Measurements from ENCODE around the gene HCN1. TPM values are rescaled to one million over a fixed set of nuclear protein-coding genes. Genes with fewer than 3 reads are reported as not detected.

HCN1 gene
- total RNA-seq, 1 donor from 2014 or later, result not detected

- TF ChIP-seq, protein P1, sequence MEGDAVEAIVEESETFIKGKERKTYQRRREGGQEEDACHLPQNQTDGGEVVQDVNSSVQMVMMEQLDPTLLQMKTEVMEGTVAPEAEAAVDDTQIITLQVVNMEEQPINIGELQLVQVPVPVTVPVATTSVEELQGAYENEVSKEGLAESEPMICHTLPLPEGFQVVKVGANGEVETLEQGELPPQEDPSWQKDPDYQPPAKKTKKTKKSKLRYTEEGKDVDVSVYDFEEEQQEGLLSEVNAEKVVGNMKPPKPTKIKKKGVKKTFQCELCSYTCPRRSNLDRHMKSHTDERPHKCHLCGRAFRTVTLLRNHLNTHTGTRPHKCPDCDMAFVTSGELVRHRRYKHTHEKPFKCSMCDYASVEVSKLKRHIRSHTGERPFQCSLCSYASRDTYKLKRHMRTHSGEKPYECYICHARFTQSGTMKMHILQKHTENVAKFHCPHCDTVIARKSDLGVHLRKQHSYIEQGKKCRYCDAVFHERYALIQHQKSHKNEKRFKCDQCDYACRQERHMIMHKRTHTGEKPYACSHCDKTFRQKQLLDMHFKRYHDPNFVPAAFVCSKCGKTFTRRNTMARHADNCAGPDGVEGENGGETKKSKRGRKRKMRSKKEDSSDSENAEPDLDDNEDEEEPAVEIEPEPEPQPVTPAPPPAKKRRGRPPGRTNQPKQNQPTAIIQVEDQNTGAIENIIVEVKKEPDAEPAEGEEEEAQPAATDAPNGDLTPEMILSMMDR (IDR thresholded peaks at IDR 0.05), result no peak
- no peaks in the 10 kb centered on the region for H3K4me1 Mint-ChIP-seq (ENCODE audit: low read depth)
- no peak overlapping the region for H3K4me3 Mint-ChIP-seq (ENCODE audit: unreplicated experiment)
- no peaks in the 10 kb centered on the region for H3K9me3 Mint-ChIP-seq (ENCODE audit: low read depth)
- no peaks in the 10 kb centered on the region for H3K27me3 Mint-ChIP-seq (ENCODE audit: low read depth)
- DNase-seq (ENCODE audit: low spot score), result no peak
- H3K36me3 Mint-ChIP-seq (ENCODE audit: low read depth), result no peaks in the 10 kb centered on the region
- no peak overlapping the region for H3K27ac Mint-ChIP-seq (ENCODE audit: unreplicated experiment)
Observed at GRCh38 chr5:45414620-45415573, 281.3 kb downstream of the HCN1 start.

- no peak overlapping the region for H3K4me3 Mint-ChIP-seq (ENCODE audit: unreplicated experiment)
- H3K27ac Mint-ChIP-seq (ENCODE audit: unreplicated experiment), result no peak overlapping the region
- H3K4me1 Mint-ChIP-seq (ENCODE audit: low read depth), result no peaks in the 10 kb centered on the region
- DNase-seq (ENCODE audit: low spot score), result no peak
- no peaks in the 10 kb centered on the region for H3K27me3 Mint-ChIP-seq (ENCODE audit: low read depth)
- TF ChIP-seq, protein P1 (IDR thresholded peaks at IDR 0.05), result no peak
- no peaks in the 10 kb centered on the region for H3K9me3 Mint-ChIP-seq (ENCODE audit: low read depth)
- no peaks in the 10 kb centered on the region for H3K36me3 Mint-ChIP-seq (ENCODE audit: low read depth)
Observed at GRCh38 chr5:45411971-45412612, 284.1 kb downstream of the HCN1 start.

- no peaks in the 10 kb centered on the region for H3K27me3 Mint-ChIP-seq (ENCODE audit: low read depth)
- H3K36me3 Mint-ChIP-seq (ENCODE audit: low read depth), result no peaks in the 10 kb centered on the region
- no peaks in the 10 kb centered on the region for H3K9me3 Mint-ChIP-seq (ENCODE audit: low read depth)
- TF ChIP-seq, protein P1 (IDR thresholded peaks at IDR 0.05), result no peak
- no peak overlapping the region for H3K27ac Mint-ChIP-seq (ENCODE audit: unreplicated experiment)
- DNase-seq (ENCODE audit: low spot score), result no peak
- H3K4me1 Mint-ChIP-seq (ENCODE audit: low read depth), result no peaks in the 10 kb centered on the region
- H3K4me3 Mint-ChIP-seq (ENCODE audit: unreplicated experiment), result no peak overlapping the region
Observed at GRCh38 chr5:45410304-45410995, 285.7 kb downstream of the HCN1 start.

DNA sequence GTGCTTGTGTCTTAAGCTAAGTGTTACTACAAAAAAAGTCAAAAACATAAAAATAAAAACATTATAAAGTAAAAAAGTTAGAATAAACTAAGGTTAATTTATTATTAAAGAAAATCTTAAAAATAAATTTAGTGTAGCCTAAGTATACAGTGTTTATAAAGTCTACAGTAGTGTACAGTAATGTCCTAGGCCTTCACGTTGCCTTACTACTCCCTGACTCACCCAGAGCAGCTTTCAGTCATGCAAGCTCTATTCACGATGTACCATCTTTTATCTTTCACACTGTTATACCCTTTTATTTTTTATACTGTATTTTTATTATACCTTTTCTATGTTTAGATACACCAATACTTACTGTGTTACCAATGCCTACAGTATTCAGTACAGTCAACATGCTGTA lies 288.1 kb downstream of the HCN1 start:
- H3K4me3 Mint-ChIP-seq (ENCODE audit: unreplicated experiment), result no peak overlapping the region
- H3K36me3 Mint-ChIP-seq (ENCODE audit: low read depth), result no peaks in the 10 kb centered on the region
- no peak for DNase-seq (ENCODE audit: low spot score)
- TF ChIP-seq, protein P1 (IDR thresholded peaks at IDR 0.05), result no peak
- H3K4me1 Mint-ChIP-seq (ENCODE audit: low read depth), result no peaks in the 10 kb centered on the region
- H3K27me3 Mint-ChIP-seq (ENCODE audit: low read depth), result no peaks in the 10 kb centered on the region
- no peak overlapping the region for H3K27ac Mint-ChIP-seq (ENCODE audit: unreplicated experiment)
- no peaks in the 10 kb centered on the region for H3K9me3 Mint-ChIP-seq (ENCODE audit: low read depth)
